ENCODE data around the gene ABCB8.

The ABCB8 gene

DNA sequence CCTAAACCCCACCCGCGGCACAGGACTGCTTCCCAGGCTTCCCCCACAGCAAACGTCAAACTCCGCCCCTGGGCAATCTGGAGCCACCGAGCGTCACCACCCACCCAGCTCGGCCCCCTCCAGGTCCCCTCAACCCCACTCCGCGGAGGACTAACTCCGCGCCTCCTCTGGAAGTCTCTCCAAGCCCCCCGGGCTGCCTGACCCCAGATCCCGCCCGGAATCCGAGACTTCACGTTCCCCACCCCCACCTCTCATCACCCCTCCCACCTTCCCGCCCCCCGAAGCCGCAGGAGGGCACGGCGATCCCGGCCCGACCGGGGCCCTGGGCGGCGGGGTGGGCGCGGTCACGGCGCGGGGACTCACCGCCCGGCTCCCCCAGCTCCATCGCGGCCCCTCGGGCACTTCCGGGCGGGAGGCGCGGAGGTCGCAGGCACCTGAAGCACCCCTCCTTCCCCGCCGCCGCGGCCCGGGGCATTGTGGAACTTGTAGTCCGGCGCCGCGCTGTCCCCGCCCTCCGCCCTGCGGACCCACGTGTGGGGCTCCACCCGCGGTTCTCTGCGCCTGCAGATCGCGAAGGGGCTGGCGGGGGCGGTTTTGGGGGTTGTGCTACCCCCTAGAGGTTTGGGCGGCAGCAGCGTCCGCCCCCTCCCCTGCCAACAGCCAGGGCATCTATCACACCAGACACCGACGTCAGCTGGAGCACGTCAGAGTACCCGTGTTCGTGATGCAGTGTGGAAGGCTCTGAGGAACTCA, 55.0 kb downstream of the ABCB8 start, which contains the start of gene TMUB1 (continued):
- TF ChIP-seq ZBTB49 (tag by site-specific recombination; IDR thresholded peaks at IDR 0.05; ENCODE audit: low read depth) (no peak), ZNF211 (tag by site-specific recombination; IDR thresholded peaks at IDR 0.05; ENCODE audit: low read depth) (no peak), ZNF664 (tag by site-specific recombination; IDR thresholded peaks at IDR 0.05) (no peak), ZXDB (tag by site-specific recombination; IDR thresholded peaks at IDR 0.05) (peak; percentile 59; the same call in 1 of the 2 replicates), MEIS1 (CRISPR knock-in tag; IDR thresholded peaks at IDR 0.05; ENCODE audit: borderline replicate concordance) (no peak), ZFP37 (tag by site-specific recombination; IDR thresholded peaks at IDR 0.05) (no peak), ZNF571 (tag by site-specific recombination; IDR thresholded peaks at IDR 0.05) (no peak), TRIM28 (IDR thresholded peaks at IDR 0.05; ENCODE audit: borderline replicate concordance, low read length) (no peak), ZNF561 (tag by site-specific recombination; IDR thresholded peaks at IDR 0.05; ENCODE audit: borderline replicate concordance) (peak; percentile 22; the same call in 1 of the 2 replicates), ZBTB11 (tag by site-specific recombination; conservative IDR thresholded peaks at IDR 0.05; ENCODE audit: low read depth) (peak; percentile 72), ZNF548 (tag by site-specific recombination; IDR thresholded peaks at IDR 0.05) (no peak), ZNF157 (tag by site-specific recombination; IDR thresholded peaks at IDR 0.05) (no peak), ZNF776 (tag by site-specific recombination; IDR thresholded peaks at IDR 0.05; ENCODE audit: borderline replicate concordance) (no peak), SP7 (tag by site-specific recombination; IDR thresholded peaks at IDR 0.05) (no peak), SCRT1 (tag by site-specific recombination; IDR thresholded peaks at IDR 0.05; ENCODE audit: borderline replicate concordance) (no peak), ZIC2 (tag by site-specific recombination; IDR thresholded peaks at IDR 0.05) (no peak), ZNF677 (tag by site-specific recombination; IDR thresholded peaks at IDR 0.05) (no peak), ZNF544 (tag by site-specific recombination; IDR thresholded peaks at IDR 0.05) (no peak), ZNF341 (tag by site-specific recombination; IDR thresholded peaks at IDR 0.05; ENCODE audit: low read depth) (peak; percentile 73), ZNF133 (tag by site-specific recombination; IDR thresholded peaks at IDR 0.05) (no peak), IKZF3 (tag by site-specific recombination; IDR thresholded peaks at IDR 0.05) (no peak), ZNF645 (tag by site-specific recombination; IDR thresholded peaks at IDR 0.05) (no peak), GFI1B (tag by site-specific recombination; IDR thresholded peaks at IDR 0.05) (no peak), ZNF621 (tag by site-specific recombination; IDR thresholded peaks at IDR 0.05) (no peak), ZNF654 (tag by site-specific recombination; IDR thresholded peaks at IDR 0.05; ENCODE audit: low read depth) (no peak), ZNF76 (tag by site-specific recombination; IDR thresholded peaks at IDR 0.05; ENCODE audit: borderline replicate concordance, low read depth) (peak; percentile 94)
- TF ChIP-seq, protein P1, sequence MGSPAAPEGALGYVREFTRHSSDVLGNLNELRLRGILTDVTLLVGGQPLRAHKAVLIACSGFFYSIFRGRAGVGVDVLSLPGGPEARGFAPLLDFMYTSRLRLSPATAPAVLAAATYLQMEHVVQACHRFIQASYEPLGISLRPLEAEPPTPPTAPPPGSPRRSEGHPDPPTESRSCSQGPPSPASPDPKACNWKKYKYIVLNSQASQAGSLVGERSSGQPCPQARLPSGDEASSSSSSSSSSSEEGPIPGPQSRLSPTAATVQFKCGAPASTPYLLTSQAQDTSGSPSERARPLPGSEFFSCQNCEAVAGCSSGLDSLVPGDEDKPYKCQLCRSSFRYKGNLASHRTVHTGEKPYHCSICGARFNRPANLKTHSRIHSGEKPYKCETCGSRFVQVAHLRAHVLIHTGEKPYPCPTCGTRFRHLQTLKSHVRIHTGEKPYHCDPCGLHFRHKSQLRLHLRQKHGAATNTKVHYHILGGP (tag by site-specific recombination; IDR thresholded peaks at IDR 0.05): no peak
- TF ChIP-seq, protein P2, sequence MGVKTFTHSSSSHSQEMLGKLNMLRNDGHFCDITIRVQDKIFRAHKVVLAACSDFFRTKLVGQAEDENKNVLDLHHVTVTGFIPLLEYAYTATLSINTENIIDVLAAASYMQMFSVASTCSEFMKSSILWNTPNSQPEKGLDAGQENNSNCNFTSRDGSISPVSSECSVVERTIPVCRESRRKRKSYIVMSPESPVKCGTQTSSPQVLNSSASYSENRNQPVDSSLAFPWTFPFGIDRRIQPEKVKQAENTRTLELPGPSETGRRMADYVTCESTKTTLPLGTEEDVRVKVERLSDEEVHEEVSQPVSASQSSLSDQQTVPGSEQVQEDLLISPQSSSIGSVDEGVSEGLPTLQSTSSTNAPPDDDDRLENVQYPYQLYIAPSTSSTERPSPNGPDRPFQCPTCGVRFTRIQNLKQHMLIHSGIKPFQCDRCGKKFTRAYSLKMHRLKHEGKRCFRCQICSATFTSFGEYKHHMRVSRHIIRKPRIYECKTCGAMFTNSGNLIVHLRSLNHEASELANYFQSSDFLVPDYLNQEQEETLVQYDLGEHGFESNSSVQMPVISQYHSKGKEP (tag by site-specific recombination; IDR thresholded peaks at IDR 0.05): 0 out of 2 replicates have a peak, but pooled peaks have one; percentile 38
- TF ChIP-seq, protein P3, sequence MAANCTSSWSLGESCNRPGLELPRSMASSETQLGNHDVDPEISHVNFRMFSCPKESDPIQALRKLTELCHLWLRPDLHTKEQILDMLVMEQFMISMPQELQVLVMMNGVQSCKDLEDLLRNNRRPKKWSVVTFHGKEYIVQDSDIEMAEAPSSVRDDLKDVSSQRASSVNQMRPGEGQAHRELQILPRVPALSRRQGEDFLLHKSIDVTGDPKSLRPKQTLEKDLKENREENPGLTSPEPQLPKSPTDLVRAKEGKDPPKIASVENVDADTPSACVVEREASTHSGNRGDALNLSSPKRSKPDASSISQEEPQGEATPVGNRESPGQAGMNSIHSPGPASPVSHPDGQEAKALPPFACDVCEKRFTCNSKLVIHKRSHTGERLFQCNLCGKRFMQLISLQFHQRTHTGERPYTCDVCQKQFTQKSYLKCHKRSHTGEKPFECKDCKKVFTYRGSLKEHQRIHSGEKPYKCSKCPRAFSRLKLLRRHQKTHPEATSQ (tag by site-specific recombination; IDR thresholded peaks at IDR 0.05): no peak

Data from HEK293 (cell line).